ENCODE results near the gene ATP8B4.

- TF ChIP-seq, protein P1, sequence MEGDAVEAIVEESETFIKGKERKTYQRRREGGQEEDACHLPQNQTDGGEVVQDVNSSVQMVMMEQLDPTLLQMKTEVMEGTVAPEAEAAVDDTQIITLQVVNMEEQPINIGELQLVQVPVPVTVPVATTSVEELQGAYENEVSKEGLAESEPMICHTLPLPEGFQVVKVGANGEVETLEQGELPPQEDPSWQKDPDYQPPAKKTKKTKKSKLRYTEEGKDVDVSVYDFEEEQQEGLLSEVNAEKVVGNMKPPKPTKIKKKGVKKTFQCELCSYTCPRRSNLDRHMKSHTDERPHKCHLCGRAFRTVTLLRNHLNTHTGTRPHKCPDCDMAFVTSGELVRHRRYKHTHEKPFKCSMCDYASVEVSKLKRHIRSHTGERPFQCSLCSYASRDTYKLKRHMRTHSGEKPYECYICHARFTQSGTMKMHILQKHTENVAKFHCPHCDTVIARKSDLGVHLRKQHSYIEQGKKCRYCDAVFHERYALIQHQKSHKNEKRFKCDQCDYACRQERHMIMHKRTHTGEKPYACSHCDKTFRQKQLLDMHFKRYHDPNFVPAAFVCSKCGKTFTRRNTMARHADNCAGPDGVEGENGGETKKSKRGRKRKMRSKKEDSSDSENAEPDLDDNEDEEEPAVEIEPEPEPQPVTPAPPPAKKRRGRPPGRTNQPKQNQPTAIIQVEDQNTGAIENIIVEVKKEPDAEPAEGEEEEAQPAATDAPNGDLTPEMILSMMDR (IDR thresholded peaks at IDR 0.05): no peak
- TF ChIP-seq POLR2A (IDR thresholded peaks at IDR 0.05): no peak
Measured at GRCh38 chr15:49810720-49811119, 308.3 kb downstream of the ATP8B4 start.

Measured in right lobe of liver (tissue), 4 donors.